Esophagus muscularis mucosa (tissue), 4 donors: ENCODE results near the gene CSGALNACT2. TPM values are rescaled to one million over a fixed set of nuclear protein-coding genes. Genes with fewer than 3 reads are reported as not detected.

Experiments
- DNase-seq: peaks from one replicate; pipeline ENCODE4 v3.0.0-alpha.2; 2017; ENCODE audit errors: extremely low spot score
- H3K27ac ChIP-seq, 4 donors: fragments of 200-600 bp; sonication (generic); replicated peaks in 1 of 4; 1 replicate in 3 of 4; 2 replicates in 1 of 4; pipeline ENCODE4 v1.5.1; 2016 to 2019; ENCODE audit warnings: mild to moderate bottlenecking in 1 of 4
- H3K27me3 ChIP-seq, 4 donors: fragments of 200-600 bp; sonication (generic); one replicate each; pipeline versions ENCODE4 v1.5.1 to v1.6.0; 2016 to 2019
- H3K36me3 ChIP-seq, 4 donors: fragments of 200-600 bp; sonication (generic); one replicate each; pipeline ENCODE4 v1.5.1; 2016 to 2019
- H3K4me1 ChIP-seq, 4 donors: fragments of 200-600 bp; sonication (generic); one replicate each; pipeline ENCODE4 v1.5.1; 2016 to 2019
- H3K4me3 ChIP-seq, 4 donors: fragments of 200-600 bp; sonication (generic); 1 replicate in 2 of 4; 2 replicates in 2 of 4; pipeline ENCODE4 v1.5.1; 2016 to 2019; ENCODE audit warnings: mild to moderate bottlenecking in 4 of 4, moderate library complexity in 1 of 4
- H3K9me3 ChIP-seq, 4 donors: fragments of 200-600 bp; sonication (generic); 1 replicate in 3 of 4; 2 replicates in 1 of 4; pipeline ENCODE4 v1.5.1; 2016 to 2019
- EP300 ChIP-seq: sonication (generic); formaldehyde crosslinking; IDR thresholded peaks from one replicate; pipeline ENCODE4 v1.6.1; 2017; ENCODE audit warnings: antibody characterized with exemption
- POLR2A ChIP-seq: fragments of 450-650 bp; IDR thresholded peaks from one replicate; pipeline ENCODE4 v1.6.1; 2017; ENCODE audit warnings: antibody characterized with exemption, moderate library complexity, mild to moderate bottlenecking, low read depth
- POLR2AphosphoS5 ChIP-seq, 2 donors: sonication (generic); formaldehyde crosslinking; IDR thresholded peaks; one replicate each; pipeline ENCODE4 v1.6.1; 2017; ENCODE audit warnings: antibody characterized with exemption in 2 of 2
- WGBS: methylation state at CpG from one replicate; pipeline ENCODE4 v1.1.5; 2018; 5-methylcytosine and 5-hydroxymethylcytosine counted together
- intact Hi-C: fragments of 100-400 bp; cut with DNase I; formaldehyde crosslinking; loops from one replicate; pipeline ENCODE4 v1.15.1; 2023
- total RNA-seq, 4 donors: library from RNA; depleted of rRNA; stranded (reverse); fragments of >200 nt; gene quantifications; one replicate each; pipeline versions ENCODE4 v1.1.0 to v1.2.1, GENCODE V29; 2016
- TF ChIP-seq, protein P1 (sequence below), 3 experiments: fragments of 200-600 bp in 2 of 3; fragments of 450-650 bp in 1 of 3; sonication (generic) in 2 of 3; IDR thresholded peaks; one replicate each; pipeline ENCODE4 v1.5.1; 2017 to 2019; ENCODE audit warnings: antibody characterized with exemption in 3 of 3, mild to moderate bottlenecking in 2 of 3, moderate library complexity in 1 of 3

The CSGALNACT2 gene
- total RNA-seq, 4 donors from 2014 or later, result 25.6 to 39.5 (median 33.9) TPM

GRCh38 chr10:43111101-43111500 is 27.1 kb upstream of the CSGALNACT2 start:
- WGBS, result 88% methylated on average over 8 of the region's 11 CpGs
- no peak overlapping the region for H3K27ac ChIP-seq
- H3K27me3 ChIP-seq, result no peaks in the 10 kb centered on the region
- intact Hi-C loops, result no loop called here
- H3K4me3 ChIP-seq, result no peak overlapping the region
- peaks cover 0 to 10% (median 3%) of the 10 kb centered on the region in 4 donors for H3K4me1 ChIP-seq
- no peak for DNase-seq
- H3K9me3 ChIP-seq, result no peaks in the 10 kb centered on the region
- no peak for TF ChIP-seq EP300
- TF ChIP-seq, protein P1, sequence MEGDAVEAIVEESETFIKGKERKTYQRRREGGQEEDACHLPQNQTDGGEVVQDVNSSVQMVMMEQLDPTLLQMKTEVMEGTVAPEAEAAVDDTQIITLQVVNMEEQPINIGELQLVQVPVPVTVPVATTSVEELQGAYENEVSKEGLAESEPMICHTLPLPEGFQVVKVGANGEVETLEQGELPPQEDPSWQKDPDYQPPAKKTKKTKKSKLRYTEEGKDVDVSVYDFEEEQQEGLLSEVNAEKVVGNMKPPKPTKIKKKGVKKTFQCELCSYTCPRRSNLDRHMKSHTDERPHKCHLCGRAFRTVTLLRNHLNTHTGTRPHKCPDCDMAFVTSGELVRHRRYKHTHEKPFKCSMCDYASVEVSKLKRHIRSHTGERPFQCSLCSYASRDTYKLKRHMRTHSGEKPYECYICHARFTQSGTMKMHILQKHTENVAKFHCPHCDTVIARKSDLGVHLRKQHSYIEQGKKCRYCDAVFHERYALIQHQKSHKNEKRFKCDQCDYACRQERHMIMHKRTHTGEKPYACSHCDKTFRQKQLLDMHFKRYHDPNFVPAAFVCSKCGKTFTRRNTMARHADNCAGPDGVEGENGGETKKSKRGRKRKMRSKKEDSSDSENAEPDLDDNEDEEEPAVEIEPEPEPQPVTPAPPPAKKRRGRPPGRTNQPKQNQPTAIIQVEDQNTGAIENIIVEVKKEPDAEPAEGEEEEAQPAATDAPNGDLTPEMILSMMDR (IDR thresholded peaks at IDR 0.05), result no peak
- no peak for TF ChIP-seq POLR2AphosphoS5 (IDR thresholded peaks at IDR 0.05)
- no peaks in the 10 kb centered on the region for H3K36me3 ChIP-seq

GRCh38 chr10:43111921-43112607 is 26.2 kb upstream of the CSGALNACT2 start:
- H3K4me1 ChIP-seq, result peaks cover 0 to 10% (median 2%) of the 10 kb centered on the region in 4 donors
- H3K27me3 ChIP-seq, result no peaks in the 10 kb centered on the region
- TF ChIP-seq, protein P1 (IDR thresholded peaks at IDR 0.05), result no peak
- no peak for TF ChIP-seq POLR2AphosphoS5 (IDR thresholded peaks at IDR 0.05)
- TF ChIP-seq POLR2A, result no peak
- TF ChIP-seq EP300, result no peak
- H3K4me3 ChIP-seq, result no peak overlapping the region
- no peaks in the 10 kb centered on the region for H3K9me3 ChIP-seq
- DNase-seq, result no peak
- no peak overlapping the region for H3K27ac ChIP-seq
- 93% methylated on average over 17 of the region's 17 CpGs for WGBS
- intact Hi-C loops, result no loop called here
- no peaks in the 10 kb centered on the region for H3K36me3 ChIP-seq

- Histone ChIP-seq H3K4me1 (peaks cover 0 to 10% (median 2%) of the 10 kb centered on the region in 4 donors), H3K4me3 (no peak overlapping the region), H3K9me3 (no peaks in the 10 kb centered on the region), H3K27me3 (no peaks in the 10 kb centered on the region), H3K27ac (no peak overlapping the region), H3K36me3 (no peaks in the 10 kb centered on the region)
- TF ChIP-seq, protein P1 (IDR thresholded peaks at IDR 0.05), result no peak
- intact Hi-C loops, result no loop called here
- 91% methylated on average over 7 of the region's 7 CpGs for WGBS
- DNase-seq, result no peak
Measured at GRCh38 chr10:43112608-43112961, 25.7 kb upstream of the CSGALNACT2 start.

GRCh38 chr10:43113201-43114087 is 24.8 kb upstream of the CSGALNACT2 start:
- DNase-seq, result no peak
- H3K27me3 ChIP-seq, result no peaks in the 10 kb centered on the region
- H3K9me3 ChIP-seq, result no peaks in the 10 kb centered on the region
- H3K36me3 ChIP-seq, result no peaks in the 10 kb centered on the region
- peaks cover 0 to 10% (median 2%) of the 10 kb centered on the region in 4 donors for H3K4me1 ChIP-seq
- intact Hi-C loops, result no loop called here
- 75% methylated on average over 9 of the region's 16 CpGs for WGBS
- no peak overlapping the region for H3K4me3 ChIP-seq
- no peak overlapping the region for H3K27ac ChIP-seq
- no peak for TF ChIP-seq POLR2A
- TF ChIP-seq POLR2AphosphoS5 (IDR thresholded peaks at IDR 0.05), result no peak
- no peak for TF ChIP-seq EP300
- TF ChIP-seq, protein P1 (IDR thresholded peaks at IDR 0.05), result no peak
